T-helper 2 cell treated with Interferon-gamma antibody and Interleukin-4, amounts not matched to agents 100 ng/mL and 5 ng/mL, for 36 hours (primary cell): ENCODE data around the gene KIAA1217. TPM values are rescaled to one million over a fixed set of nuclear protein-coding genes. Genes with fewer than 3 reads are reported as not detected.

Source experiments
- intact Hi-C: fragments of 100-400 bp; cut with micrococcal nuclease; formaldehyde crosslinking; loops from one replicate; pipeline ENCODE4 v1.15.1; 2023
- total RNA-seq: library from RNA; stranded (reverse); gene quantifications from 2 replicates; pipeline ENCODE4 v1.2.3, GENCODE V29; 2022

The KIAA1217 gene
- total RNA-seq, 1 donor from 2014 or later = 0.36 TPM

DNA sequence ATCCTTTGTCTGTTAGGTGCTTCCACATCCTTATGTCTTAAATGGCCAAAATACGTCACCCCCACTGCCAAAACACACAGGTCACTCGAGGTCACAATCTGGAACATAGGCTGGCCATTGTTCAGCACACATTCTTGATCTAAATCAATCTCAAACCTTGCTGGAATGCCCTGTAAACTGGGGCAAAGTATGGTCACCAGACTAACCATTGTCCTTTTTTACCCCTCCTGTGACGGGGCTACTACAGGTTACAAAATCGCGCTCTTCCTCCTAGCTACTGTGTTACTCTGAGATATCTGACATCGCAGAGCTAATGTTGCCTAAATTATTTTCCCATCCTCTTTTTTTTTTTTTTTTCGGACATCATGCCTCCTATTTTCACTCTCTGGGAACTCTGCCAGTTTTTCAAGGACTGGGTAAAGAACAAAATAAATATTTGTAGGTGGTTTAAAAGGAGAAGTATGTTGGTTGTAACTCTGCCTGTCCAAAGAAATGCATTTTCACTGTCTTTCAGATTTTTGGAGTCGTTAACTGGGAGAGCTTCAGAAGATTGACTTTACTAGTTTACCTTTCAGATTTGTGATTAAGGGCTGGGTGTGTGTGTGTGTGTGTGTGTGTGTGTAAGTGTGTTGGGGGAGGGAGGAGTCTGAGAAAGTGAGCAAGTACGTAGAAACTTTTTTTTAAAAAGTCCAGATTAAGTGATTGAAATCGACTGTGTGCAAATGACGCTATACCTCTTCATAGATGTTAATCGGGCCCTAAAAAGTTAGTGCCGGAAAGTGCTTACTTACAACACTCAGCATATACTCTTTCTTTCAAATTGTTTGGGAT, 942 bp upstream of the KIAA1217 start:
- intact Hi-C loops = loop anchor here (10.0 kb wide), 1 partner anchor 307 kb away; no protein-coding TSS in a partner anchor

GRCh38 chr10:24209432-24209771, 464 bp downstream of the KIAA1217 start:
- intact Hi-C loops = loop anchor here (10.0 kb wide), 1 partner anchor 305 kb away; no protein-coding TSS in a partner anchor

- intact Hi-C loops = loop anchor here (10.0 kb wide), 1 partner anchor 305 kb away; no protein-coding TSS in a partner anchor
Measured at GRCh38 chr10:24209946-24210491, 1.1 kb downstream of the KIAA1217 start.

DNA sequence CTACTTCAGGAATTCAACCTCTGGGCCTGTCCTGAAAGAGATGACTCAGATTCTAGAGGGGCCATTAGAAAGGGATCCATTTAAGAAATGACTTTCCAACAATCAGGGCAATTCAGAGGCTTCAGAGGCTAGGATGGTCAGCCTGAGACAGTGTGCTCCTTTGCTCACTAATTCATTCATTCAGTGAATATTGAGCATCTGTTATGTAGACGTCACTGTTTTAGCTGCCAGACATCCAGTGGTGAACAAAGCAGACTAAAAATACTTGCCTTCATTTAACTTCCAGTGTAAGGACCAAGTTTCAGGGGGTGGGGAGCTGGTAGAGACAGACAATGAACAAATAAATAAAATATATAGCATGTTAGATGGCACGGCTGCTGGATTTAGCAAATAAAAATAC, 1.6 kb downstream of the KIAA1217 start:
- intact Hi-C loops = no loop called here

GRCh38 chr10:24213266-24213665, 4.3 kb downstream of the KIAA1217 start:
- intact Hi-C loops = no loop called here

GRCh38 chr10:24213881-24214280, 4.9 kb downstream of the KIAA1217 start:
- intact Hi-C loops = no loop called here

DNA sequence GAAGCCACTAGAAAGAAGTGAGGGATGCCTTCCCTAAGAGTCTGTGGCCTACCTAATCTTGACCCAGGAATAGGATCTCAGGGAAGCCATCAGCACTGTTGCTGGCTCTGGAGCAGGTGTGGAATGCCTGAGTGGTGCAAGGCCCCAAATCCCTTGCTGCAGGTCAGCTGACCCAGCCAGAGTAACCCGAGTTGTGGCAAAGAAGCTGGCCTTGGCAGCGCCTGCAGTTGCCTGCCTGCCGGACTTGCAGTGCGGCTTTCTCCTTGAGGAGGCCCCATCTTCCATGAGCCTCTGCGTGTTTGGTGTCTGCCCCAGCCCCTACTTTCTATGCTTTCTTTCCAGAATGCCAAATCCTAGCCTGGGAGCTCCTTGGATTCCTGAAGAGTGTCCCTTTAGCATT, 5.8 kb downstream of the KIAA1217 start:
- intact Hi-C loops = no loop called here

GRCh38 chr10:24215196-24215595, 6.3 kb downstream of the KIAA1217 start:
- intact Hi-C loops = no loop called here

GRCh38 chr10:24215603-24216002, 6.7 kb downstream of the KIAA1217 start:
- intact Hi-C loops = no loop called here

- intact Hi-C loops = no loop called here
Measured at GRCh38 chr10:24219963-24220362, 11.0 kb downstream of the KIAA1217 start.

GRCh38 chr10:24223341-24223740, 14.4 kb downstream of the KIAA1217 start:
- intact Hi-C loops = no loop called here

DNA sequence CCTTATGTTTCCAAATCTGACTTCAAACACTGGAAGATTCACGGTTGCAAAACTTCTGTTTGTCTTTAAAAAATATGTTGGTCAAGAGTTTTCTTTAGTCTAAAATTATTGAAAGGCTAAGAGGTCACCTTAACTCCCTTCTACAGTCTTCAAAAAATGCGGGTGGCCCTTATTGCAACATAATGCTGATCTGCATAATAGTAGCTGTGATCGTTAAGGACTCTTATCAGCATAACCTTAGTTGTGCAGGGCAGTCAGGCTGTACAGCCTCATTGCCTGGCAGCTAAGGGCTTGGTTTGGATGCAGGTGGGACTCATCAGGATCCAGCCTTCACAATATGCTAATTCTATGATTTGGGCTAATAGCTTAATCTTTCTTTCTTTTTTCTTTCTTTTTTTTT, 15.0 kb downstream of the KIAA1217 start:
- intact Hi-C loops = no loop called here

- intact Hi-C loops = no loop called here
Measured at GRCh38 chr10:24228642-24229041, 19.7 kb downstream of the KIAA1217 start.

- intact Hi-C loops = no loop called here
Measured at GRCh38 chr10:24229909-24230308, 21.0 kb downstream of the KIAA1217 start.

DNA sequence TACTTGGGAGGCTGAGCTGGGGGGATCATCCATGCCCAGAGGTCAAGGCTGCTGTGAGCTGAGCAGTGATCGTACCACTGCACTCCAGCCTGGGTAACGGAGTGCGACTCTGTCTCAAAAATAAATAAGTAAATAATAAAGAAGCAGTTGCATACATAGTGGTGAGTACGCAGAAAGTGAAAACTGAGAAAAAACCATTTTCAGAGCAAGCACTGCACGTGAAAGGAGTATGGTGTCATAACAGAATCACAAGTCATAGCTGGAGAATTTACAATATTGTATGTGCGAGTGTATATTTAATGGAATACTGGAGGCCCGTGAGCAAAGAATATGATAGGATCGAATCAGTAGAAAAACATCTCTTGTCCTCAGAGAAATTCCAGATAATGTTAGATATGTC, 22.3 kb downstream of the KIAA1217 start:
- intact Hi-C loops = no loop called here

DNA sequence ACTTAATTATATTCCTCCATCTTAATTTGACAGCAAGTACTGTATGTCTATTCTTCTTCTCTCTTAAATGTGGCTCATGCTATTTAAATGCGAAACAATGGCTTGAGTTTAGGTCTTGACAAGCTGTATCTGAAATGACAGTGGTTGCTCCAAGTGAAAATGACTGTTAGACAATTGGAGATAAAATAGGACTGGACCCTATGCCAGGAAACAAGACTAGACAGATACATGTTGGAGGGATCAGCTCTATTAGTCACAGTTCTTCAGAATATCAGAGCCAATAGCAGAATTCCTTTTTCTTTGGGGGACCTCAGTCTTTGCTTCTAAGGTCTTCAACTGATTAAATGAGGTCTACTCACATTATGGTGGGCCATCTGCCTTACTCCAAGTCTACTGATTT, 25.8 kb downstream of the KIAA1217 start:
- intact Hi-C loops = no loop called here

DNA sequence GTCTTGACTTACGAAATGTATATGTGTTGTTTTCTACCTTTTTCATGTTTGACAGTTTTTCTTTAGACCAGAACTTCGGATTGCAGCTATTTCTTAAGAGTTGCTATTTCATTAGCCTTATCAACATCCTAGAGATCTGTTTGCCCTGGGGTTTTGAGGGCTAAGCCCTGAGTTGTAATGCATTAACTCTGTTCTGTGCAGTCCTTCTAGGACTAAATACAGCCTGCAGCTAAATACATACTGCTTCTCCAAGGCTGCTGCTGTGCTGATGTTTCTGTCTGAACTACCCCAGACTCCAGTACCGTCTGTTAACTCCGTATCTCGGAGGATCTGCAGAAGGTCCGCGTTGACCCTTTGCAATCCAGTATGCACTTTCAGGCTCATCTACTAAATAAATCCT, 26.5 kb downstream of the KIAA1217 start:
- intact Hi-C loops = no loop called here

GRCh38 chr10:24237801-24238395, 29.0 kb downstream of the KIAA1217 start:
- intact Hi-C loops = no loop called here

GRCh38 chr10:24238519-24239247, 29.7 kb downstream of the KIAA1217 start:
- intact Hi-C loops = no loop called here

GRCh38 chr10:24239289-24240040, 30.5 kb downstream of the KIAA1217 start:
- intact Hi-C loops = no loop called here
